GM19438 (cell line): ENCODE data around the gene C6orf118.

ENCODE experiments used
- ATAC-seq: cut with Tn5 transposase; IDR thresholded peaks from one replicate; pipeline ENCODE4 v1.9.1; 2021; ENCODE audit warnings: low read depth; ENCODE audit not compliant: unreplicated experiment

C6orf118 gene

DNA sequence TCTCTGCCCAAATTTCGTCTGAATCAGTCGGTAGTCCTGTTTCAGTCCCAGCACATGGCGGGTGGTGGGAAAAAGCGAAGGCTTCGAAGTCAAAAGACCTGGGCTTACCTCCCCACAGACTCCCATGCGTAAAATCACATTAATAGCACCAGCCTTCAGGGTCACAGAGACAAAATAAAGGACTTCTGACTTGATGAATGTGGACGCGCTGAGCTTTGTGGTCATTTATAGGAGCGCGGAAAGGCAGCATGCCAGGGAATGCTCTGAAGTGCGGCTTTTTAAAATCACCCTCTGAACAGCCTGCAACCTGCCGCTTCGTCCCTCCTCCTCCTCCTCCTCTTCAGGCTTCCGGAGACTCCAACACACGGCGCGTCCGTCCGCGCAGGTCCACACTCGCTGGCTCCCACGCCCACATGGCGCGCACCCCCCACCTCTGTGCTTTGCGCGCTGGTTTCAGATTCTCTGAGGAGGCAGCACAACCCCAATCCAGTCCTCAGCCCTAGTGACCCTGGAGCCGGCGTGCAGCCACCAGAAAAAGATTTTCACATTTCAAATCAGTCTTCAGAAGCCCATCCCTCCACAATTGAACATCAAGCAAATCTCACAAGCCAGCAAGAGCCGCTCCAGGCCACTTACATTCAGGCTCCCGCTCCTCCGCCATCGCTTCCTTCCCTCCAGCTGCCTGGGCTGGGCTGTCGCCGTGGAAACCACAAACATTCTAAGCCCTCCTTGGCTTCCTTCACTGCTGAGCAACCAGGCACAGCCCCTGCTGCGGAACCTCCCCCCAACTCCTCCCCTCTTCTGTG lies at the start of gene C6orf118:
TSS of gene C6orf118 (minus strand) at position 680 of the 806 bp plus-strand sequence. CDS start at position 661, 19 bp downstream.
- ATAC-seq = no peak

DNA sequence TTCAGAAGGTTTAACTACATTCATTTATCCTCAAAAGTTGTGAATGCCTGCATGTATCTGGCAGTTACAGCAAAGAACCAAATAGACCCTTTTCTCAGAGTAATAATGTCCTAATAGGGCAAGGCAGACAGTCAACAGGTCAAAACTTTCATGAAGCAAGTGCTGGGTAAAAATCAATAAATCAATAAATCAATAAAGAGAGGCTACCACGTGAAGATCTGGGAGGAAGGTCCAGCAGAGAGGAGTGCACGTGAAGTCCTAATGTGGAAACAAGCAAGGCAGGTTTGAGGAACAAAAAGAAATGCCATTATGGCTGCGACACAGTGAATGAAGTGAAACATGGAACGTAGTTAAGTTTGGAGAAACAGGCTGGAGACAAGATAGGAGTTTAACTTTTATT lies 36.3 kb upstream of the C6orf118 start:
- no peak for ATAC-seq

DNA sequence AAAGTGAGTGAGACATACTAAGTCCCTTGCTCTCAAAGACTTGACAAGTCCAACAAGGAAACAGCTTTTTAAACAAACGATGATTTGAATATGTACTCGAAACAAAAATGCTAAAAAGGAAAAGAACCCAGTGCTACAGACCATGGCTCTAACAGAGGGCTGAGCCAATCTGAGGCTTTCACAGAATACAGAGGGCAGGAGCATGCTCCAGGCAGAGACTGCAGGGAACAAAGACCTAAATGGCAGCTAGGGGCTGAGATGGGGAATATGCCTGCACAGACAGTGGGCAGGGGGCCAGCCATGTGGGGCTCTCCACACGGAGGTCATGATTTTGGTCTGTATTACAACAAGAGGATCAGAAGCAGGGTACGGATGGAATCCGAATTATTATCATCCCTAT lies 31.1 kb upstream of the C6orf118 start:
- ATAC-seq = no peak

DNA sequence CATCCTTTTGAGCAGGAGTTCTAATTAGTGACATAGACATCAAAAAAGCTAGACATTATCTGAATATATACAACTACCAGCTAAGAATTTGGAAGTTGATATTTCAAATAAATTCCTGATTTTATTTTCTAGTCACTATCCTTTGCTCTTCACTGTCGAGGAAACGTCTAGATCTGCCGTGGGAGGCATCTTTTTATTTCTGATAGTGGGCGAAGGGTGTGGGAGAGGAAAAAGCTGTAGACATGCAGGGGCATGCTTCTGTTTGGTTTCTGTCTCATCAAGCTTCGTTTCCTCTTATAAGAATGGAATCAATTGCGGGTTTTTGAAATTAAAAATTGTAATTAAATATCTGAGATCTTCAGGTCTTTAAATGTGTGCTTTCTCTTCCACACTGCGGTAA lies 16.2 kb upstream of the C6orf118 start:
- no peak for ATAC-seq

DNA sequence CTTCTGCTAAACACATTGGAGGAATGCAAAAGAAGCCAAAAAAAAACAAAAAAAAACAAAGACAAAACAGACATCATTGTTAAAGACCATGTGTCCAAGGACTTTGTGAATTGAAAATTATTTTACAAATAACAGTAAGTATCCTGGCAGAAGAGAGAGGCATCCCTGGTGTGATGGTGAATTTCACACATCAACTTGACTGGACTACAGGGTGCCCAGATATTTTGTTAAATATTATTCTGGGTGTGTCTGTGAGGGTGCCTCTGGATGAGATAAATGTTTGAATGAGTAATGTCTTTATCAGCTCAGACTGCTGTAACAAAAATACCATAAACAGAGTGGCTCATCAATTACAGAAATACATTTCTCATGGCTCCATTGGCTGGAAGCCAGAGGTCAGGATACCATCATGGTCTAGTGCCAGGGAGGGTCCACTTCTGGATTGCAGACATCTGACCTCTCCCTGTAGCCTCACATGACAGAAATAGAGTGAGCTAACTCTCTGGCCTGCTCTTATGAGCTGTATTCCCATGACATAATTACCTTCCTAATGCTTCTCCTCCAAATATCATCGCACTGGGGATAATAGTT lies 12.2 kb upstream of the C6orf118 start:
- no peak for ATAC-seq

- no peak for ATAC-seq
These were observed 11.7 kb upstream of the C6orf118 start for GRCh38 chr6:165321150-165321549.

DNA sequence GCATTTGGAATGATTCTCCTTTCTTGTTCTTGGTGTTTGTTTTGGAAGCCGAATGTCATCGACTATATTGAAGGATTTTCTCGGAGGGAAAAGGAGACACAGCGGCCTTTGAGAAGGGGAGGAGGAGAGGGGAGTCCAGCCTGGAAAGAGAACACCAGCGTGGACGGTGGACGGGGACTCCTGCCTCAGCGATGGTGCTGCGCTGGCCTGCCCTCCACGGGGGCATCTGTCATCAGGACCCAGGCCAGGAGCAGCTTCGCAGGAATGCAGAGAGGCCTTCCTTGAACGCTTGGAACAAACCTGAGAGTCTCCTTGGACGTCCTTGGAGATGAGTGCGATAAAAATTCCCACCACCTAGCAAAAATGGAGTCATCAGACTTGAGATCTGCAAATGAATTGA lies 8.3 kb upstream of the C6orf118 start:
- no peak for ATAC-seq

DNA sequence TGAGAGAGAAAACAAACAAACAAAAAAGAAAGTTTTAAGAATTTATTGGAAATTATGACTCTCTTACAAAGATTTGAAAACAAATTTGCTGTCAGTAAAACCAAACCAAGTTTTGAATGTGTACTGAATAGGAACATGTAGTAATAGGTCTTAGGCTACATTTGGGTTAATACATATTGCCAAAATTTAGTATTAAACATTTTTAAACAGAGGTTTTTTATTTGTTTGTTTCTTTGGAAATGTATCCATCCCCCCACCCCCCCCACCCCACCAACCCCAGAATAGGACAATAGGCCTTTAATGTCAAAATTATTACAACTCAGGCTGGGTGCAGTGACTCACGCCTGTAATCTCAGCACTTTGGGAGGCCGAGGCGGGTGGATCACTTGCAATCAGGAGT lies 2.5 kb downstream of the C6orf118 start:
- no peak for ATAC-seq

GRCh38 chr6:165301372-165302246 lies 7.8 kb downstream of the C6orf118 start:
- ATAC-seq = no peak

DNA sequence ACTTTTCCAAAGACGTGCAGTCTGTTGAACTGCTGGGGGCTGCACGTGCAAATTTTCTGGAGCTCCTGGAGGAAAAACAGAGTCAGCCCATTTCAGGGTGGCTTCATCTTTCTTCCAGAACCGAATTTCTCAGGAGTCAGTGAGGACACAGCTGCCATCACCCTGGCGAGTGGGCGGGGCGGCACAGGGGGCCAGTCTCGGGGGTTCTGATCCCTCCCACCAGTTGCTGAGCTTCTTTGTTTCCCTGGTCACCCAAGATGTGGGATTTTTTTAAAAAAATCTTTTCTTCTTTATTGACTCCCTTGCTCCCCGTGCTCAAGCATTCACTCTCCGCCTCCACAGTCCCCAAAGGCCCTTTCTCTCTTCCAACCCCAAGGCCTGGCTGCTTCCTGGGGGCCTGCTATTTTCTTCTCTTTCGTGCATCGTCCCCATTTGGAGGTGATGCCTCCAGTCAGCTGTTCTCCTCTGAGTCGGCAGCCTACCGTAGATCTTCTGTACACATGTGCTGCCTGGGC lies 8.9 kb downstream of the C6orf118 start:
- ATAC-seq = no peak

DNA sequence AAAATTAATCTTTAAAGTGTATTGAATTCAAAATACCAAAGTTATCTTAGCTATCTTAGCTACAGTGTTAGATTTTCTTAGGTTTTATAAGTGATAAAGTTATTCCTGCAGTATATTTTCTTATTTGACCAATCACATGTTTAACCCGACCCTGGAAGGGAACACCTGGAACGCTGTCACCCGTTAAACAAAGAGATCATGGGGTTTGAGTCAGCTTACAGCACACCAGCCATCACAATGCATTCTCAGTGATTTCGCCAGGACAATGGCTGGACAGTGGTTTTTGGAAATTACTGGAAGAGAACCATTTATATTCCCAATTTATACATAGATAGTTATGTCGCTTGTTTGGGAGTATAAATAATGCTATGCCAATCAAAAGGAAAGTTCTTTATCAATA lies 10.5 kb downstream of the C6orf118 start:
- ATAC-seq = no peak

DNA sequence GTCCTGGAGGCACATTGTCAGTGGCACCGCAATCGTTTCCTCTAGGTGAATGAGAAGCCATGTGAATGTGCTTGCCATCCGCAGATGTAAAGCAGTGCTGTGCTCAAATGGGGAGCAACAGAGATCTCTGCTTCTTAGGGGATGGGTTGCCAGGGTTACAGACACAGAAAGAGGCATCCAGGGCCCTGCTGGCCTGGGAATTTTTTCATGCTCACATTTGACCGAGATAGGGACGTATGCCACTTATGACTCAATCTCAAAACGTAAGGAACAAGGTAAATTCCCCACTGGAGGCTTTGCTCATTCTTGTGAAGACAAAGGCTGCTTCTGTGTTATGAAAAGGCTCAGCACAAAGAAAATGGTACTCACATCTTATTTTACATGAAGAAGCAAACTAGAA lies 11.0 kb downstream of the C6orf118 start:
- ATAC-seq = no peak

DNA sequence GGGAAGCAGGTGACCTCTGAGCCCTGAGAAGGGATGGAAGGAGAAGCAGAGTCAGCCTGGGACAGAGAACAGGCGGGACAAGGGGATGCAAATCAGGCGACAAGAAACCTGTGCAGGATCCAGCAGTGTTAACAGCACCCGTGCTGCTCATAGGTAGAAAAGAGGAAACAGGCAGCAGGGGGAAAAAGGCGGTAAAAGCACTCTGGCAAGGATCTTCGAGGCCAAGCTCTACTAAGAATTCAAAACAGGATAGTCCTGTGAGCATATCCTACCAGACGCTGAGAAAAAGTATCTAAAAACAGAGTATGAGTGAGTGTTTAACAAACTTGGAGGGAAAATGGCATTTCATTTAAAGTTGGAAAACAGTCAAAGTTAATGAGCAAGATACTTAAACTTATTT lies 16.7 kb downstream of the C6orf118 start:
- no peak for ATAC-seq

DNA sequence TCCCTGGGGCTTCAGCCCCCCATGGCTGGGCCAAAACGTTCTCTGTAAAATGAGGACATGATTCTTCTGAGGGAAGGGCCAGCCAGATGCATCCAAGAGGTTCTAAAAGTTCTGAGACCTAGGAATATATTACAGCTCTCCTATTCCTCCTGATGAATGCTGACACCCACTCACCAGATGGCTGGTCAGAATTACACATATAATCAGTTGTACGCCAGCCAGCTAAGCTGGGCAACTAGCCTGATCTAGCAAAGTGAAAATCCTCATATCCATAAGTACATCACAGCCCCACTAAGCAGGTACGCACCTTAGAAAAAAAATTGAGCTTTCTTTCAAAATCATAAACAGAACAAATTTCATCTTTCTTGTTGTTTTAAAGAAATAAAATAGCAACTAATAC lies 34.8 kb downstream of the C6orf118 start:
- ATAC-seq = no peak

GRCh38 chr6:165272585-165272984 lies 36.8 kb downstream of the C6orf118 start:
- ATAC-seq = no peak

GRCh38 chr6:165268987-165269386 lies 40.4 kb downstream of the C6orf118 start:
- no peak for ATAC-seq

DNA sequence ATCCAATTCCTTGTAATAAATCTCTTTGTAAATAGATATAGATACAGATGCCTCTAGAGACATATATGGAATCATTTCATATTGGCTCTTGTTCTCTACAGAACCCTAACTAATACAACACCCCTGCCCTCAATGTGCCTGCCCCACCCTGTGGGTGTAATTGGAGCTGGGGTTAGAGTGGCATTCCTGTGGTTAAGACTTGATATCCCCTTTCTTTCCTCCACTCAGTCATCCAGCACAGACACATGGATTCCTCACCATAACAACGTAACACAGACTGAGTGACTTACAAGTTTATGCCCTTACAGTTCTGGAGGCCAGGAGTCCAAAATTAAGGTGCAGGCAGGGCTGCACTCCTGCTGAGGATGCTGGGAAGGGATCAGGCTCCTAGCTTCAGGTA lies 42.8 kb downstream of the C6orf118 start:
- no peak for ATAC-seq

DNA sequence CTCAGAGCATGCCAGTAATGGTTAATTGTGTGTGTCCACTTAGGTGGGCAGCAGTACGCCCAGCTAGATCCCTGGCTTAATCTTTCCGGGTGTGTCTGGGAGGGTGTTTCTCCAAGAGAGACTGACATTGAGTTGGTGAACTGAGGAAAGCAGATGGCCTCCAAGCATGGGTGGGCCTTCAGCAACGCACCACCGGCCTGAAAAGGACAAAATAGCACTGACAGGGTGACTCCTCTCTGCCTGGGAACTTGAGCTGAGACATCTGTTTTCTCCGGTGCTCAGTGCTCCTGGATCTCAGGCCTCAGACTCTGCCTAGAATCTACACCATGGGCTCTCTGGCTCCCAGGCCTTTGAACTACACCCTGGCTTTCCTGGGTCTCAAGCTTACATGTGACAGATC lies 43.2 kb downstream of the C6orf118 start:
- no peak for ATAC-seq

- no peak for ATAC-seq
These were observed 48.9 kb downstream of the C6orf118 start for GRCh38 chr6:165260462-165260861.

DNA sequence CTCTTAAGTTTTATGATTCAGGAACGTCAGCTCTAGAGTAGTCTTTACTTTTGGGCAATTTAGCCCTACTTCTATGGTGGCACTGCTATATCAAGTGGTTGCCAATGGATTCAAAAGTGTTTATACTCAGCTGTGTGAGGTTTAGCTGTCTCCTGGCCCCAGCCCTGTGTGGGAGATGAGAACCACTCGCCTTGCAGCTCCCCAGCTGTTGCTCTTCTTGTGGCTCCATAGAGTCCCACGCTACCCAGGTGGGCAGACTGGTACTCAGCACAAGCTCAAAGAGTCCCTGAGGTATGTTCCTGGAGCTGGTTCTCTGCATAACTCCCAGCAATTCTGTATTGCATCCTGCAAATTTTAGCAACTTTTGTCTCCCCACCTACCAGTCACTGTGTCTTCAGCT lies 59.6 kb downstream of the C6orf118 start:
- ATAC-seq = no peak

DNA sequence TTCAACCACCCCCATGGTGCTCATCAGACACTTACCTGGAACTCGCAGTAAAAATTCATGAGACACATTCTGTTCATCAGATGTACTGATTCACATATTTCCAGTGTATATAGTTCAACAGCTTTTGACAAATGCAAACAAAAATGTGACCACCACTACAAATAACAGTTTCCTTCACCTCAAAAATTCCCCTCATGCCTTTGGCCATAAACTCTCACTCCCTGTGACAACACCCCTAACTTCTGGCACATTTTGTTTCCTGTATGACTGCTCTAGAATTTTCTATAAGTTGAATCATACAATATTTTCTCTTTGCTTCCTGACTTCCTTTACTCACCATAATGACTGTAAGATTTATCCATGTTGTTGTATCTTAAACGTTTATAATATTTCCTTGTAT lies 63.7 kb downstream of the C6orf118 start:
- no peak for ATAC-seq
